Activated CD8-positive, alpha-beta memory T cell treated with anti-CD3 and anti-CD28 coated beads for 48 hours (primary cell): ENCODE measurements around the gene CD38.

ENCODE experiments used
- DNase-seq, 3 experiments: peaks; one replicate each; pipeline ENCODE4 v3.0.0-alpha.2; 2020; ENCODE audit warnings: low read depth in 2 of 3, low spot score in 2 of 3

The CD38 gene

DNA sequence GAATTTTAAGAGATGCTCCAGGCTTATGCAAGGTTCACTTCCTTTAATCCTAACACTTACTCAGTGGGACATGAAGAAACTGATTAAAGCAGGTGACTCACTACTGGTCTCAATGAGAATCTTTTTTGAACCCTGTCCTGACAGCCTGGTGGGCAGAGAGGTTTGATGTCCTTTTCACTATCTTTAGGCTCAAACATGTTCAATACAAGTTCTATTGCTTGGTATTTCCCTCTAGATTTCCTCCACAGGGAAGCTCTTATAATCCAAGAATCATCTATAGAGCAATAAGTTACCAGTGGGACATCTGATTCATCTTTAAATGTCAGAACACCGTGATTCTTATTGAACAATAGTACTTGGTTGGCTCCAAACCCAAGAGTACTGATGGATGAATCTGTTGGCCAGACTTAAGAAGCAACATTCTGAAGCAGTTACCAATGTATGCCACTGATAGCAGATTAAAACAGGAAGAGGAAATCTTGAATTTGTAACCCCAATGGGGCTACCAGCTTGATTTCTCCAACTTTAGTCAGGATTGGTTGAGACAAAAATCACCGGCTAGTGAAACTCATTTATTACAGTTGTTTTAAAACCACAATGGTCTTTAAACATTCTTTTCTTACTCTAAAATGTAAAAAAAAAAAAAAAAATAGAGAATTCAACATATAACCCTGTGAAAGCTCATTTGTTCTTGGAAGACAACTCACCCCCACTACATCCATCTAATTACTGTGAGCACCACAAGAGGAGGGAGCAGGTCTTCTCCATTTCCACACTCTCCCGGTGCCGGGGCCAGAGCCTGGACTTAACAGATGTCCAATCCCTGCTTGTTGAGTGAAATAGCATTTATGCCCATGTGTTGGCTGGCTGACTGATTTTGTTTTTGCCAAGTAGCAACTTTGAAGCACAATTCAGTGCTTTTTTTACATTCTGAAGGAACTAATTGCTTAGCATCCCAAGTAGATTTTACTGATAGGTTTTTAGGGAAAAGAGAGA is 117.1 kb downstream of the CD38 start:
- no peak for DNase-seq

DNA sequence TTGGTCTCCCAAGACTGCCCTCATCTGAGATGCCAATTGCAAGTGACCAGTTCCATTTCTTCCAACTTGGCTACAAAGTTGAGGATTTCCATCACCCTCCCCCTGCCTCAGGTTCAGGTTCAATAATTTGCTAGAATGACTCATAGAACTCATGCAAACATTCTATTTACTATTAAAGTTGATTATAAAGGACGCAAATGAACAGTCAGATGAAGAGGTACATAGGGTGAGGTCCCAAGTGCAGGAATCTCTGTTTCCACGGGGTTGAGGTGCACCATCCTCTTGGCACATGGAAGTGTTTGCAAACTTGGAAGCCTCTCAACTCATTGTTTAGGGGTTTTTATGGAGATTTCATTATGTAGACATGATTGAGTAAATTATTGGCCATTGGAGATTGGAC is 119.4 kb downstream of the CD38 start:
- no peak for DNase-seq

DNA sequence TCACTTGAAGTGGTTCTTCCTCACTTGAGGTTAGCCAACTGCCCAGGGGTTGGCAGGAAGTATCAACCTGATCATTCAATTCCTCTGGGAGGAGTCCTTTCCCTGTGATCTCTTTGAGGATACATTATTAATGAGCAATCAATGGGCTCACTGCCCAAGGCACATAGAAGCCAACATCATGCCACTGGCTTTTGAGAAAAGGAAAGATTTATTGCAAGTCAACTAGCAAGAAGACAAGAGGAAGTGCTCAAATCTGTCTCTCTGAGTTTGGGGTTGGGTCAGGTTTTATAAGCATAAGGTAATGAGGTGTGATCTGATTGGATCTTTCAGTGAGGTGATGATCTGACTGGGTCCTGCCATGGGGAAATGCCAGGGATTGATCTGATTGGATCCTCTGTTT is 120.8 kb downstream of the CD38 start:
- no peak for DNase-seq

DNA sequence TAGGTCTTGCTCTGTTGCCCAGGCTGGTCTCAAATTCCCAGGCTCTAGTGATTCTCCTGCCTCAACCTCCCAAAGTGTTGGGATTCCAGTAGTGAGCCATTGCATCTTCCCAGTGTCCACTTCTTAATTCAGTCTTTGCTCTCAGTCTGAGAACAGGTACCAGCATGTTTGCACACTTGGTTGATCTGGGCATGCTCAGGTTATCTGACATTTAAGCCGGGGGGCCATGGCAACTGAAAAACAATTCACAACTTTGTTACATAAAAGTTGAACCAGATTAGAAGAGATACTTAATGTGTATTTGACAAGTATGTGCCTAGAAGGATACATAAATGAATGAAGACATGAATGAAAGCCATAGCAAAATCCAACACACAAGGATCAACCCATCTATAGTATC is 121.4 kb downstream of the CD38 start:
- no peak for DNase-seq

GRCh38 chr4:15901007-15901406 is 122.9 kb downstream of the CD38 start:
- DNase-seq = no peak

GRCh38 chr4:15901998-15902397 is 123.9 kb downstream of the CD38 start:
- DNase-seq = no peak

DNA sequence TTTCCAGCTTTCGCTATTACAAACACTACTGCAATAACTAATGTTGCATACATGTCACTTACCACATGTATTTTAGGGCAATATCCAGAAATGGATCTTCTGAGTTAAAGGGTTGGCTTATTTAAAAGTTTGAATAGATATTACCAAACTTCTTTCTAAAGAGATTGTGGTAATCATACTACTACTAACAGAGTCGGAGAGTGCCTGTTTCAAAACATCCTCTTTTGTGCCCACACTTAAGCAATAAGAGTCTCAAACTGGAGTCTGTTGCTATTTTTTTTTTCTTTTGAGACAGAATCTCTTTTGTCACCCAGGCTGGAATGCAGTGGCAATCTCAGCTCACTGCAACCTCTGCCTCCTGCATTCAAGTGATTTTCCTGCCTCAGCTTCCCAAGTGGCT is 124.6 kb downstream of the CD38 start:
- DNase-seq = no peak
